Spleen (tissue), 11 donors: ENCODE results near the gene NTRK2. TPM values are rescaled to one million over a fixed set of nuclear protein-coding genes. Genes with fewer than 3 reads are reported as not detected.
A peak's percentile ranks its signal among the peaks of the same experiment; 100 is the strongest.

Experiments
- DNase-seq: peaks from one replicate; pipeline ENCODE4 v3.0.0-alpha.2; 2020
- H3K27ac ChIP-seq, 8 donors: fragments of 200-600 bp; sonication (generic) in 7 of 8; 1 replicate in 4 of 8; 2 replicates in 4 of 8; pipeline versions ENCODE4 v1.5.0 to v1.8.0; 2016 to 2021; ENCODE audit warnings: inconsistent platforms in 4 of 8, mild to moderate bottlenecking in 4 of 8, moderate library complexity in 1 of 8
- H3K27me3 ChIP-seq, 7 donors: fragments of 200-600 bp; sonication (generic) in 6 of 7; replicated peaks in 1 of 7; 1 replicate in 4 of 7; 2 replicates in 3 of 7; pipeline versions ENCODE4 v1.5.0 to v1.8.0; 2016 to 2021; ENCODE audit warnings: inconsistent platforms in 3 of 7, mild to moderate bottlenecking in 1 of 7
- H3K36me3 ChIP-seq, 6 donors: fragments of 200-600 bp; sonication (generic) in 5 of 6; 1 replicate in 4 of 6; 2 replicates in 2 of 6; pipeline versions ENCODE4 v1.5.0 to v1.8.0; 2016 to 2021; ENCODE audit warnings: inconsistent platforms in 2 of 6
- H3K4me1 ChIP-seq, 6 donors: fragments of 200-600 bp; sonication (generic) in 5 of 6; 1 replicate in 3 of 6; 2 replicates in 3 of 6; pipeline versions ENCODE4 v1.5.0 to v1.8.0; 2016 to 2021; ENCODE audit warnings: inconsistent platforms in 3 of 6
- H3K4me3 ChIP-seq, 8 donors: fragments of 200-600 bp; sonication (generic) in 7 of 8; 1 replicate in 4 of 8; 2 replicates in 4 of 8; pipeline versions ENCODE4 v1.5.0 to v1.8.0; 2016 to 2021; ENCODE audit warnings: inconsistent platforms in 4 of 8, mild to moderate bottlenecking in 4 of 8, moderate library complexity in 2 of 8
- H3K9me3 ChIP-seq, 8 donors: fragments of 200-600 bp; sonication (generic) in 7 of 8; 1 replicate in 4 of 8; 2 replicates in 4 of 8; pipeline versions ENCODE4 v1.5.0 to v1.8.0; 2016 to 2021; ENCODE audit warnings: inconsistent platforms in 4 of 8
- CTCF ChIP-seq, 11 experiments: fragments of 200-600 bp in 7 of 11; fragments of 450-650 bp in 4 of 11; sonication (generic) in 4 of 11; IDR thresholded peaks in 8 of 11; conservative IDR thresholded peaks in 3 of 11; 1 replicate in 7 of 11; 2 replicates in 4 of 11; pipeline versions ENCODE4 v1.4.0 to v1.8.0; 2016 to 2021; ENCODE audit warnings: antibody characterized with exemption in 11 of 11, inconsistent platforms in 4 of 11, mild to moderate bottlenecking in 1 of 11
- POLR2A ChIP-seq, 3 donors: fragments of 450-650 bp; IDR thresholded peaks; one replicate each; pipeline ENCODE4 v1.5.1; 2017; ENCODE audit warnings: antibody characterized with exemption in 3 of 3, mild to moderate bottlenecking in 1 of 3
- POLR2AphosphoS5 ChIP-seq, 3 donors: sonication (generic); formaldehyde crosslinking; IDR thresholded peaks; one replicate each; pipeline ENCODE4 v1.5.1; 2017; ENCODE audit warnings: antibody characterized with exemption in 3 of 3
- WGBS, 5 donors: extraction: QIAGEN DNeasy Blood & Tissue Kit in 3 of 5; methylation state at CpG; one replicate each; pipeline versions ENCODE4 v1.1.5 to v1.1.7; 2013 to 2018; 5-methylcytosine and 5-hydroxymethylcytosine counted together
- intact Hi-C: fragments of 100-400 bp; cut with DNase I; formaldehyde crosslinking; loops from one replicate; pipeline ENCODE4 v1.15.0; 2023; ENCODE audit warnings: low total_unique reads
- polyA plus RNA-seq, 3 donors: library from polyadenylated mRNA; stranded (reverse); fragments of 200-250 nt; gene quantifications; one replicate each; pipeline ENCODE4 v1.2.1, GENCODE V29; 2013
- total RNA-seq, 7 donors: library from RNA; depleted of rRNA in 3 of 7; stranded (reverse); fragments of >200 nt in 3 of 7; fragmentation: NEBNext Ultra II Directional in 4 of 7; extraction: Animal tissue kit (Norgen Biotek cat#: 25700) in 4 of 7; gene quantifications; one replicate each; pipeline versions ENCODE4 v1.1.0 to v1.2.1, GENCODE V29; 2016 to 2021
- donor health status: healthy with polysubstance abuse.
- donor health status: DM: no; HTN: no; CAD: no; lungs with moderate emphysema.
- donor health status: DM: no; HTN: no; CAD: no.
- donor health status: Bipolar disorder and iron deficiency.
- donor health status: healthy.
- donor health status: DM: no; HTN: no; CAD: no.
- donor health status: DM: yes; HTN: yes; CAD: no.

Gene NTRK2
- total and polyA plus RNA-seq, 10 donors: 0.63 to 22.7 (median 8.9) TPM

GRCh38 chr9:84681516-84682285 is 12.2 kb downstream of the NTRK2 start:
- no peaks in the 10 kb centered on the region for H3K4me1 ChIP-seq
- no peaks in the 10 kb centered on the region for H3K36me3 ChIP-seq
- TF ChIP-seq POLR2A (IDR thresholded peaks at IDR 0.05) (no peak), POLR2AphosphoS5 (IDR thresholded peaks at IDR 0.05) (no peak), CTCF (IDR thresholded peaks at IDR 0.05 in 8 of 11, conservative IDR thresholded peaks at IDR 0.05 in 3 of 11) (no peak)
- H3K27me3 ChIP-seq: no peaks in the 10 kb centered on the region
- no peak overlapping the region for H3K4me3 ChIP-seq
- intact Hi-C loops: no loop called here
- H3K9me3 ChIP-seq: no peaks in the 10 kb centered on the region
- no peak for DNase-seq
- 80 to 88% (median 85%) methylated on average over 6 of the region's 6 CpGs for WGBS, 5 donors
- H3K27ac ChIP-seq: peak overlapping the region in 1 of 8 donors; percentile 15

DNA sequence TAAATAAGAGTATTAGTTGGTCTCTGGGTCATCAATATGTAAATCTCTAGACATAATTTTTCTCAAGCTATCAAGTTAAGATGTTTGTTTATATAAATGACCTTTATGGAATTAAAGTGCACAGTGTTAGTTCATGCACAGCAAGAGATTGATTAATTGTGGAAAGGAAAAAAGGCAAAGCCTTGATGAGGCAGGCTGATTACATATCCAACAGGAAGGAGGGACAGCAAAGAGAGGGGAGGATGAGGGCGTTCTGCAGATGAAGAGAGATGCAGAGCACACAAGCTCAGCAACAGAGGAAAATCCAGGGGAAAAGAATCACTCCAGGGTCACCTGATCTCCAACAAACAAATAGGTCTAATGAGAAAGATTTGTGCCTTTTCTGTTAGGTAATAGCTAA is 16.5 kb downstream of the NTRK2 start:
- intact Hi-C loops: no loop called here
- no peaks in the 10 kb centered on the region for H3K36me3 ChIP-seq
- H3K4me3 ChIP-seq: no peak overlapping the region
- no peak overlapping the region for H3K27ac ChIP-seq
- H3K4me1 ChIP-seq: no peaks in the 10 kb centered on the region
- no peak for DNase-seq
- WGBS, 5 donors: 37 to 78% (median 66%) methylated on average over 1 of the region's 1 CpG
- TF ChIP-seq CTCF (IDR thresholded peaks at IDR 0.05 in 8 of 11, conservative IDR thresholded peaks at IDR 0.05 in 3 of 11) (no peak), POLR2AphosphoS5 (IDR thresholded peaks at IDR 0.05) (no peak), POLR2A (IDR thresholded peaks at IDR 0.05) (no peak)
- no peaks in the 10 kb centered on the region for H3K9me3 ChIP-seq
- no peaks in the 10 kb centered on the region for H3K27me3 ChIP-seq

DNA sequence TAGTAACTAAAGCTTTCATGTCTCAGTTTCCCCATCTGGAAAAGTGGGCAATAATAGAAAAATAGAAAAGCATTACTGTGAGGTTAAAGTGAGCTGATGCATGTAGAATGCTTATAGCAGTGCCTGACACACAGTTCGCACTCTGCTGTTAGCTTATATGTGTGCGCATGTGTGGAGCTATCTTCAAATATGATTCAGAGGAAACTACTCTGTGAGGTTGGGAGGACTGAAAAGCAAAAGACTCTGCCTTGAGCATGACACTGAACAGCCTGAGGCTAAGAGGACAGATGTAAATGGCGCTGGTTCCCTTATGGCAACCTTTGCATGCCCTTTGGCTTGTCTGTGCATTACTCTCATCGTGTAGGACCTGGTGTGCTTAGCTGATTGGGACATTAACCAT is 19.4 kb downstream of the NTRK2 start:
- TF ChIP-seq POLR2AphosphoS5 (IDR thresholded peaks at IDR 0.05) (no peak), CTCF (IDR thresholded peaks at IDR 0.05 in 8 of 11, conservative IDR thresholded peaks at IDR 0.05 in 3 of 11) (no peak), POLR2A (IDR thresholded peaks at IDR 0.05) (no peak)
- no peaks in the 10 kb centered on the region for H3K27me3 ChIP-seq
- no peaks in the 10 kb centered on the region for H3K4me1 ChIP-seq
- intact Hi-C loops: no loop called here
- no peak overlapping the region for H3K4me3 ChIP-seq
- DNase-seq: no peak
- 77 to 87% (median 81%) methylated on average over 4 of the region's 4 CpGs for WGBS, 5 donors
- H3K9me3 ChIP-seq: no peaks in the 10 kb centered on the region
- no peaks in the 10 kb centered on the region for H3K36me3 ChIP-seq
- H3K27ac ChIP-seq: no peak overlapping the region

DNA sequence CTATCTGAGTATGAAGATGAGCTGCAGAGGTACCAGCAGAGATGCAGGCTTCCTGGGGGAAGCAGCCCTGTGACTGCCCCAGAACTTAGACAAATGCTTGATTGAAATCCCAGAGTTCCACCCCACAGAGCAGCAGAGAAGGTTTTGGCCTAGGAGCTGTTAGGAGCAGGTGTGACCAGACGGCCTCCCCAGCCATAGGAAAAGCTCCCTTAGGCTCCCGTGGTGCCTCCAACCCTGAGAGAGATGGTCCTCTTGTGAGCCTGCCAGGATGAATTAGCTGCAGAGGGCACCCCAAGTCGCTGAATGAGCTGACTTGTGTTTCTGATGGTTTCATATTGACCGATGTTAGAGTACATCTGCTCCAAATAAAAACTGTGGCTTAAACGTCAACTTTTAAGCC is 22.1 kb downstream of the NTRK2 start:
- H3K27ac ChIP-seq: peak overlapping the region in 4 of 8 donors; percentile 2 to 28 (median 18)

More for the DNA sequence above, 22.1 kb downstream of the NTRK2 start:
- Histone ChIP-seq H3K4me3 (no peak overlapping the region), H3K36me3 (no peaks in the 10 kb centered on the region), H3K27me3 (no peaks in the 10 kb centered on the region), H3K4me1 (peaks cover 0 to 6% (median 0%) of the 10 kb centered on the region in 6 donors), H3K9me3 (no peaks in the 10 kb centered on the region)
- TF ChIP-seq POLR2AphosphoS5 (IDR thresholded peaks at IDR 0.05) (no peak), POLR2A (IDR thresholded peaks at IDR 0.05) (no peak), CTCF (IDR thresholded peaks at IDR 0.05 in 8 of 11, conservative IDR thresholded peaks at IDR 0.05 in 3 of 11) (no peak)
- 67 to 88% (median 84%) methylated on average over 5 of the region's 5 CpGs for WGBS, 5 donors
- intact Hi-C loops: no loop called here
- DNase-seq: no peak
